ENCODE measurements around the gene PTMS.

DNA sequence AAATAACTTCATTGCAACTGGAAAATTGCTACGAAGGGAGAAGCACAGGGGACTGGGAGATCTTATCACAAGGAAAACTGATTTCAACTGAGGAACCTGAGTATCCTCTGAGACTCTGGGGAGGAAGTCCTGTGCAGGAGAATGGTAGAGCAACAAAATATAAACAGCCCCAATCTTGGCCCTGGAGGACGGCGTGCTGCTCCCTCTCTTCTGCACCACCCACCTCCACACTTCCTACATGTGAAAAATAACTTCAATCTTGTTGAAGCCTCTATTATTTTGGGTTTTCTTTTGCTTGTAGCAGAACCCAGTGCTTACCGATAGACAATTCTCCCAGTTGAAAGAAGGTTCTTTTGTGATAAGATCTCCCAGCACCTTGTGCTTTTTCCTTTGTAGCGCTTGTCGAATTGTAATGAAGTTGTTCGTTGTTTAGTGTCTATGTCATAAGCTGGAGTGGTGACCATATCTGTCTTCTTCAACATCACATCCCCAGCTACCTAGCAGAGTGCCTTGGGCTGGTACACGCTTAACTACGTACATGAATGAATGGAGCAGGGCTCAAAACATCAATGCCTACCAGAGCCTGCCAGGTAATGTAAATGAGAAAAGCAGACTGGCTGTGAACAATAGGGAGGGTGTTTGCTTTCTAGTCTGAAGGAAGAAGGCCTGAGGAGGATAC lies 20.4 kb downstream of the PTMS start:
- no peak for TF ChIP-seq CTCF (IDR thresholded peaks at IDR 0.05)
- no peak for TF ChIP-seq POLR2A (IDR thresholded peaks at IDR 0.05)

Data from testis (tissue), 2 donors.